WTC11 (cell line): ENCODE results near the gene IQGAP2. TPM values are rescaled to one million over a fixed set of nuclear protein-coding genes. Genes with fewer than 3 reads are reported as not detected.

Source experiments
- ATAC-seq: fragments of 200-7000 bp; cut with Tn5 transposase; 2 replicates; pipeline ENCODE4 v1.10.0; 2021; ENCODE audit warnings: mild to moderate bottlenecking, moderate library complexity
- CTCF ChIA-PET: fragments of 300-600 bp; sonication (Branson Sonifier 250); formaldehyde crosslinking; loops from one replicate; lab custom pipeline; 2021; ENCODE audit warnings: antibody characterized with exemption; lab: Charles Lee
- POLR2A ChIA-PET: fragments of 350-600 bp; sonication (Branson Sonifier 250); formaldehyde crosslinking; loops from one replicate; lab custom pipeline; 2021; ENCODE audit warnings: antibody characterized with exemption; lab: Charles Lee
- DNase-seq: peaks from one replicate; pipeline ENCODE4 v3.0.0; 2021; ENCODE audit warnings: low spot score
- H3K27ac Mint-ChIP-seq: 2 replicates; pipeline ENCODE4 v1.8.0; 2021; ENCODE audit warnings: mixed read lengths
- H3K27me3 Mint-ChIP-seq: 2 replicates; pipeline ENCODE4 v1.8.0; 2021; ENCODE audit warnings: low read depth, mild to moderate bottlenecking, moderate library complexity, mixed read lengths
- H3K36me3 Mint-ChIP-seq: 2 replicates; pipeline ENCODE4 v1.8.0; 2021; ENCODE audit warnings: mixed read lengths
- H3K4me1 Mint-ChIP-seq: 2 replicates; pipeline ENCODE4 v1.8.0; 2022; ENCODE audit warnings: mixed read lengths
- H3K4me3 Mint-ChIP-seq: 2 replicates; pipeline ENCODE4 v1.8.0; 2021; ENCODE audit warnings: mild to moderate bottlenecking, moderate library complexity, mixed read lengths
- H3K9me3 Mint-ChIP-seq: 2 replicates; pipeline ENCODE4 v1.8.0; 2021; ENCODE audit warnings: mixed read lengths
- AFF4 ChIP-seq: sonication (generic); formaldehyde crosslinking; IDR thresholded peaks from 2 replicates; pipeline ENCODE4 v1.8.1; 2023; ENCODE audit warnings: mild to moderate bottlenecking, missing genetic modification reagents, borderline replicate concordance
- CBFB ChIP-seq: sonication (generic); formaldehyde crosslinking; IDR thresholded peaks from 2 replicates; pipeline ENCODE4 v1.8.1; 2022; ENCODE audit warnings: mild to moderate bottlenecking, low read depth, missing genetic modification reagents
- CDX4 ChIP-seq: fragments of 250-450 bp; sonication (Bioruptor Pico); IDR thresholded peaks from 2 replicates; pipeline ENCODE4 v1.9.0; 2021; ENCODE audit warnings: moderate library complexity, mild to moderate bottlenecking, inconsistent platforms, borderline replicate concordance
- EMX1 ChIP-seq: fragments of 250-450 bp; sonication (Bioruptor Pico); IDR thresholded peaks from 2 replicates; pipeline ENCODE4 v1.8.0; 2021; ENCODE audit warnings: mild to moderate bottlenecking
- FOXP1 ChIP-seq: sonication (generic); formaldehyde crosslinking; IDR thresholded peaks from 2 replicates; pipeline ENCODE4 v1.8.0; 2022; ENCODE audit warnings: missing genetic modification reagents, mild to moderate bottlenecking, moderate library complexity, borderline replicate concordance
- MAX ChIP-seq: sonication (generic); formaldehyde crosslinking; IDR thresholded peaks from 2 replicates; pipeline ENCODE4 v1.8.0; 2022; ENCODE audit warnings: mild to moderate bottlenecking, missing genetic modification reagents
- MYBL2 ChIP-seq: sonication (generic); formaldehyde crosslinking; IDR thresholded peaks from 2 replicates; pipeline ENCODE4 v1.8.1; 2023; ENCODE audit warnings: mild to moderate bottlenecking, moderate library complexity, missing genetic modification reagents
- NR2C2 ChIP-seq: sonication (generic); formaldehyde crosslinking; IDR thresholded peaks from 2 replicates; pipeline ENCODE4 v1.8.0; 2022; ENCODE audit warnings: mild to moderate bottlenecking, missing genetic modification reagents
- OVOL2 ChIP-seq: fragments of 250-450 bp; sonication (Bioruptor Pico); IDR thresholded peaks from 2 replicates; pipeline ENCODE4 v1.9.0; 2021; ENCODE audit warnings: mild to moderate bottlenecking, borderline replicate concordance
- TCF7 ChIP-seq: sonication (generic); formaldehyde crosslinking; IDR thresholded peaks from 2 replicates; pipeline ENCODE4 v1.8.0; 2022; ENCODE audit warnings: mild to moderate bottlenecking, low read depth, missing genetic modification reagents, moderate library complexity
- ZBTB21 ChIP-seq: sonication (generic); formaldehyde crosslinking; IDR thresholded peaks from 2 replicates; pipeline ENCODE4 v1.8.1; 2023; ENCODE audit warnings: mild to moderate bottlenecking, missing genetic modification reagents, borderline replicate concordance
- ZNF232 ChIP-seq: sonication (generic); formaldehyde crosslinking; IDR thresholded peaks from 2 replicates; pipeline ENCODE4 v1.8.0; 2022; ENCODE audit warnings: mild to moderate bottlenecking, missing genetic modification reagents
- ZNF263 ChIP-seq: sonication (generic); formaldehyde crosslinking; IDR thresholded peaks from 2 replicates; pipeline ENCODE4 v1.8.1; 2022; ENCODE audit warnings: low read depth, mild to moderate bottlenecking, moderate library complexity, missing genetic modification reagents
- ZNF423 ChIP-seq: fragments of 250-450 bp; sonication (Bioruptor Pico); IDR thresholded peaks from 2 replicates; pipeline ENCODE4 v2.1.2; 2022; ENCODE audit warnings: mild to moderate bottlenecking, moderate library complexity
- ZNF532 ChIP-seq: fragments of 250-450 bp; sonication (Bioruptor Pico); IDR thresholded peaks from 2 replicates; pipeline ENCODE4 v1.9.0; 2021; ENCODE audit warnings: mild to moderate bottlenecking, borderline replicate concordance
- ZSCAN18 ChIP-seq: fragments of 250-450 bp; sonication (Bioruptor Pico); IDR thresholded peaks from 2 replicates; pipeline ENCODE4 v2.1.2; 2022; ENCODE audit warnings: mild to moderate bottlenecking, moderate library complexity
- total RNA-seq: library from RNA; stranded (reverse); gene quantifications from 3 replicates; pipeline ENCODE4 v1.2.3, GENCODE V29; 2021
- TF ChIP-seq, protein P1 (sequence below): sonication (generic); formaldehyde crosslinking; IDR thresholded peaks from 2 replicates; pipeline ENCODE4 v1.8.0; 2022; ENCODE audit warnings: mild to moderate bottlenecking, missing genetic modification reagents
- TF ChIP-seq, protein P2 (sequence below): sonication (generic); formaldehyde crosslinking; IDR thresholded peaks from 2 replicates; pipeline ENCODE4 v1.8.1; 2023; ENCODE audit warnings: mild to moderate bottlenecking, missing genetic modification reagents
- TF ChIP-seq, protein P3 (sequence below): sonication (generic); formaldehyde crosslinking; IDR thresholded peaks from 2 replicates; pipeline ENCODE4 v1.8.1; 2023; ENCODE audit warnings: mild to moderate bottlenecking, missing genetic modification reagents, moderate library complexity

The IQGAP2 gene
- total RNA-seq, 1 experiment from 2014 or later, result 70.6 TPM

- H3K9me3 Mint-ChIP-seq, result peaks cover 21% of the 10 kb centered on the region
- no peak for DNase-seq
- H3K36me3 Mint-ChIP-seq, result peaks cover 5% of the 10 kb centered on the region
- CTCF ChIA-PET, result no interaction called here
- POLR2A ChIA-PET, result no interaction called here
- TF ChIP-seq ZSCAN18 (CRISPR knock-in tag) (no peak), MYBL2 (CRISPR knock-in tag) (no peak), OVOL2 (no peak), NR2C2 (CRISPR knock-in tag) (no peak), EMX1 (no peak), FOXP1 (CRISPR knock-in tag) (no peak), ZNF263 (no peak), ZNF232 (CRISPR knock-in tag) (no peak), ZNF423 (CRISPR knock-in tag) (no peak)
- TF ChIP-seq, protein P1, sequence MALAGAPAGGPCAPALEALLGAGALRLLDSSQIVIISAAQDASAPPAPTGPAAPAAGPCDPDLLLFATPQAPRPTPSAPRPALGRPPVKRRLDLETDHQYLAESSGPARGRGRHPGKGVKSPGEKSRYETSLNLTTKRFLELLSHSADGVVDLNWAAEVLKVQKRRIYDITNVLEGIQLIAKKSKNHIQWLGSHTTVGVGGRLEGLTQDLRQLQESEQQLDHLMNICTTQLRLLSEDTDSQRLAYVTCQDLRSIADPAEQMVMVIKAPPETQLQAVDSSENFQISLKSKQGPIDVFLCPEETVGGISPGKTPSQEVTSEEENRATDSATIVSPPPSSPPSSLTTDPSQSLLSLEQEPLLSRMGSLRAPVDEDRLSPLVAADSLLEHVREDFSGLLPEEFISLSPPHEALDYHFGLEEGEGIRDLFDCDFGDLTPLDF (CRISPR knock-in tag), result no peak
- ATAC-seq, result no peak
- H3K4me1 Mint-ChIP-seq, result peaks cover 17% of the 10 kb centered on the region
- no peaks in the 10 kb centered on the region for H3K27me3 Mint-ChIP-seq
- H3K27ac Mint-ChIP-seq, result no peak overlapping the region; the same call in 1 of the 2 replicates
- H3K4me3 Mint-ChIP-seq, result no peak overlapping the region
Observed at GRCh38 chr5:76441101-76441500, 38.0 kb downstream of the IQGAP2 start.

DNA sequence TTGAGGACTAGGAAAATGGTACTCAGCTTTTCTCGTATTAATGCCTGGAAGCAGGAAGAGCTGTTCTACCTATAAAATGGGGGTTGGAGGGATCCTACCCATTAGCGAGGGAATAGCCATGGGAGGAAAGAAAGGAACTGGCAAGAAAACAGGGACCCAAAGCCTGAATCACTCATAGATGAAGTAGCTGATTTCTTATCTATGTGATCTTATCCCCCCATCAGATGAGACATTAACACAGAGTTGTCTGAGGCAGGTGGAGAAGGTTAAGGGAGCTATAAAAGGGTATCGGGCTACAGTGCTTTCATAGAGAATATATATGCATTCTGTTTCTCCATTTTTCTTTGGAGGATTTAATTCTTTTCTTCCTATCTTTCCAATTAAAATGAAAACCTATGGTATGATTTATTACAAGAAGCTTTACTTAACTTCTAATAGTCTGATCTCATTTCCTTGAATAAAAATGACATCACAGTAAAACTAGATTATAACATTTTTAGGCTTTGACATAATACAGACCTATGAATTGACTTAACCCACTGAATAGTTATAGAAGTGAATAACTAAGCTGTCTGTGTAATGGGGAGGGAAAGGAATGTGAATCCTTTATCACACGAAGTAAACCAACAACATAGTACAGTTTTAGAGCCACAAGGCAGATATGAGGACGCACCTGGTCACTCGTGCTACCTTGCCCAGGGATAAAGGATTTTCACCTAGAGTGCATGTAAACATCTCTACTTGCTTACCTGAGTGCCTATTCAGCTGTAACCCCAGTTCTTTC, 39.0 kb downstream of the IQGAP2 start:
- Mint-ChIP-seq H3K9me3 (peaks cover 21% of the 10 kb centered on the region), H3K36me3 (peaks cover 4% of the 10 kb centered on the region), H3K4me3 (no peak overlapping the region), H3K27ac (no peak overlapping the region; the same call in 1 of the 2 replicates), H3K4me1 (peaks cover 25% of the 10 kb centered on the region), H3K27me3 (no peaks in the 10 kb centered on the region)
- ATAC-seq (no peak), DNase-seq (no peak)
- ChIA-PET CTCF (interaction anchor here (1.3 kb wide), 1 partner anchor 38 kb away, joined by 3 read pairs; no protein-coding TSS in a partner anchor), POLR2A (no interaction called here)
- no peak for TF ChIP-seq AFF4
- TF ChIP-seq, protein P2, sequence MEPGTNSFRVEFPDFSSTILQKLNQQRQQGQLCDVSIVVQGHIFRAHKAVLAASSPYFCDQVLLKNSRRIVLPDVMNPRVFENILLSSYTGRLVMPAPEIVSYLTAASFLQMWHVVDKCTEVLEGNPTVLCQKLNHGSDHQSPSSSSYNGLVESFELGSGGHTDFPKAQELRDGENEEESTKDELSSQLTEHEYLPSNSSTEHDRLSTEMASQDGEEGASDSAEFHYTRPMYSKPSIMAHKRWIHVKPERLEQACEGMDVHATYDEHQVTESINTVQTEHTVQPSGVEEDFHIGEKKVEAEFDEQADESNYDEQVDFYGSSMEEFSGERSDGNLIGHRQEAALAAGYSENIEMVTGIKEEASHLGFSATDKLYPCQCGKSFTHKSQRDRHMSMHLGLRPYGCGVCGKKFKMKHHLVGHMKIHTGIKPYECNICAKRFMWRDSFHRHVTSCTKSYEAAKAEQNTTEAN, result no peak
- TF ChIP-seq, protein P3, sequence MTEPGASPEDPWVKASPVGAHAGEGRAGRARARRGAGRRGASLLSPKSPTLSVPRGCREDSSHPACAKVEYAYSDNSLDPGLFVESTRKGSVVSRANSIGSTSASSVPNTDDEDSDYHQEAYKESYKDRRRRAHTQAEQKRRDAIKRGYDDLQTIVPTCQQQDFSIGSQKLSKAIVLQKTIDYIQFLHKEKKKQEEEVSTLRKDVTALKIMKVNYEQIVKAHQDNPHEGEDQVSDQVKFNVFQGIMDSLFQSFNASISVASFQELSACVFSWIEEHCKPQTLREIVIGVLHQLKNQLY (CRISPR knock-in tag), result no peak
- TF ChIP-seq ZBTB21, result no peak
- TF ChIP-seq CBFB (CRISPR knock-in tag), result no peak
- no peak for TF ChIP-seq CDX4 (CRISPR knock-in tag)
- TF ChIP-seq ZNF532 (CRISPR knock-in tag), result no peak
- no peak for TF ChIP-seq TCF7 (CRISPR knock-in tag)
- no peak for TF ChIP-seq MAX
